ENCODE measurements around the gene SIN3A. TPM values are rescaled to one million over a fixed set of nuclear protein-coding genes. Genes with fewer than 3 reads are reported as not detected.

The SIN3A gene
- total and polyA plus RNA-seq, 2 of the 4 experiments (the other 2 are of a cell fraction), result 21.2 to 31.5 TPM

GRCh38 chr15:75347222-75348033 is 104.1 kb downstream of the SIN3A start:
- Histone ChIP-seq H3K9me1 (ENCODE audit: insufficient read depth, low read length) (peaks cover 13% of the 10 kb centered on the region; the same call in 1 of the 2 replicates), H2BK15ac (ENCODE audit: low read depth, low read length) (no peak overlapping the region), H4K8ac (ENCODE audit: low read depth in 2 of 2, low read length in 2 of 2) (peak overlapping the region; percentile 88 to 92; a peak in 3 of 4 replicates), H3K27ac (ENCODE audit: insufficient read depth, low read length) (peak overlapping the region; percentile 26; the same call in 1 of the 2 replicates), H3K18ac (ENCODE audit: low read depth, low read length) (peak overlapping the region; percentile 8; the same call in 1 of the 2 replicates), H3K79me1 (ENCODE audit: low read depth in 1 of 2, low read length in 2 of 2) (no peaks in the 10 kb centered on the region), H4K5ac (ENCODE audit: low read depth, low read length) (peak overlapping the region; percentile 53), H3K14ac (replicated peaks; ENCODE audit: low read depth, low read length) (peak overlapping the region; percentile 48; the same call in 1 of the 2 replicates), H3K4me2 (ENCODE audit: low read depth, low read length) (peak overlapping the region; percentile 93), H3K36me3 (ENCODE audit: control insufficient read depth, insufficient read depth, low read length) (peaks cover under 1% of the 10 kb centered on the region; the same call in 1 of the 2 replicates), H3K9me3 (ENCODE audit: control insufficient read depth, insufficient read depth, low read length) (no peaks in the 10 kb centered on the region), H4K20me1 (ENCODE audit: insufficient read depth, low read length) (no peaks in the 10 kb centered on the region; the same call in 1 of the 2 replicates), H4K91ac (ENCODE audit: insufficient read depth, low read depth, low read length) (peak overlapping the region; percentile 41; the same call in 1 of the 2 replicates), H3K9ac (ENCODE audit: low read depth, low read length) (peak overlapping the region; percentile 83), H3K4me3 (ENCODE audit: insufficient read depth, low read depth, low read length) (peak overlapping the region; percentile 56), H2BK120ac (ENCODE audit: low read depth, low read length) (peak overlapping the region; percentile 12), H3K4ac (ENCODE audit: low read depth, low read length) (peak overlapping the region; percentile 73), H2BK5ac (ENCODE audit: low read depth, low read length, poor library complexity, severe bottlenecking) (no peak overlapping the region), H2AK9ac (replicated peaks; ENCODE audit: low read depth, low read length, poor library complexity) (peak overlapping the region; percentile 97), H3K56ac (ENCODE audit: extremely low read depth, insufficient read depth, low read length) (peak overlapping the region; percentile 44; the same call in 1 of the 2 replicates), H3K4me1 (ENCODE audit: control insufficient read depth, insufficient read depth, low read length) (peaks cover 3% of the 10 kb centered on the region; the same call in 1 of the 2 replicates), H2AK5ac (ENCODE audit: low read depth, low read length) (peak overlapping the region; percentile 54), H2AFZ (replicated peaks; ENCODE audit: low read length, poor library complexity) (peak overlapping the region; percentile 96), H3K23ac (ENCODE audit: low read depth, low read length) (peak overlapping the region; percentile 66; the same call in 1 of the 2 replicates), H3K27me3 (ENCODE audit: control insufficient read depth, insufficient read depth, low read length) (peaks cover 2% of the 10 kb centered on the region; the same call in 1 of the 2 replicates), H2BK20ac (ENCODE audit: low read depth, low read length) (no peak overlapping the region)
- intact Hi-C loops (cut with micrococcal nuclease), result no loop called here
- TF ChIP-seq NFE2L2 (IDR thresholded peaks at IDR 0.05; ENCODE audit: low read depth, low read length) (no peak), RCOR1 (IDR thresholded peaks at IDR 0.05; ENCODE audit: insufficient replicate concordance, low read length) (no peak), CEBPB (IDR thresholded peaks at IDR 0.05; ENCODE audit: low read depth, low read length) (no peak), ELK1 (IDR thresholded peaks at IDR 0.05; ENCODE audit: borderline replicate concordance, low read depth, low read length) (no peak), MAFK (IDR thresholded peaks at IDR 0.05; ENCODE audit: low read depth, low read length) (no peak), POLR2A (IDR thresholded peaks at IDR 0.05; ENCODE audit: low read depth, low read length) (no peak), FOS (IDR thresholded peaks at IDR 0.05; ENCODE audit: low read depth, low read length) (no peak), BHLHE40 (IDR thresholded peaks at IDR 0.05; ENCODE audit: low read depth, low read length) (no peak), USF2 (IDR thresholded peaks at IDR 0.05; ENCODE audit: low read depth, low read length) (no peak)
- ATAC-seq (ENCODE audit: low read depth) (peak; percentile 70), DNase-seq (no peak)
- in situ Hi-C loops (cut with MboI; ENCODE audit: low sequenced_read_pairs), result no loop called here
- no TSS peak for BruUV-seq (replicated peaks)
- ChIA-PET POLR2A (ENCODE audit: unreplicated experiment) (no interaction called here), CTCF (no interaction called here)
- WGBS, 2 experiments (ENCODE audit: extremely low coverage in 2 of 2, insufficient read length in 1 of 2), result 5% methylated on average over 13 of the region's 65 CpGs; no CpG with 5 or more reads in 1 of the 2 experiments
- dilution Hi-C loops (cut with HindIII; ENCODE audit: low sequenced_read_pairs, unreplicated experiment), result no loop called here

Measured in IMR-90 (cell line).